Stimulated activated CD4-positive, alpha-beta T cell treated with anti-CD3 and anti-CD28 coated beads, Interleukin-15, amount 100 ng/mL, for 24 hours (primary cell): ENCODE results near the gene DAZAP1.

ENCODE experiments used
- DNase-seq: peaks from one replicate; pipeline ENCODE4 v3.0.0-alpha.2; 2020

DAZAP1 gene

GRCh38 chr19:1394252-1395193 lies 12.9 kb upstream of the DAZAP1 start:
- no peak for DNase-seq

- DNase-seq = no peak
These were observed 12.0 kb upstream of the DAZAP1 start for GRCh38 chr19:1395194-1396018.

DNA sequence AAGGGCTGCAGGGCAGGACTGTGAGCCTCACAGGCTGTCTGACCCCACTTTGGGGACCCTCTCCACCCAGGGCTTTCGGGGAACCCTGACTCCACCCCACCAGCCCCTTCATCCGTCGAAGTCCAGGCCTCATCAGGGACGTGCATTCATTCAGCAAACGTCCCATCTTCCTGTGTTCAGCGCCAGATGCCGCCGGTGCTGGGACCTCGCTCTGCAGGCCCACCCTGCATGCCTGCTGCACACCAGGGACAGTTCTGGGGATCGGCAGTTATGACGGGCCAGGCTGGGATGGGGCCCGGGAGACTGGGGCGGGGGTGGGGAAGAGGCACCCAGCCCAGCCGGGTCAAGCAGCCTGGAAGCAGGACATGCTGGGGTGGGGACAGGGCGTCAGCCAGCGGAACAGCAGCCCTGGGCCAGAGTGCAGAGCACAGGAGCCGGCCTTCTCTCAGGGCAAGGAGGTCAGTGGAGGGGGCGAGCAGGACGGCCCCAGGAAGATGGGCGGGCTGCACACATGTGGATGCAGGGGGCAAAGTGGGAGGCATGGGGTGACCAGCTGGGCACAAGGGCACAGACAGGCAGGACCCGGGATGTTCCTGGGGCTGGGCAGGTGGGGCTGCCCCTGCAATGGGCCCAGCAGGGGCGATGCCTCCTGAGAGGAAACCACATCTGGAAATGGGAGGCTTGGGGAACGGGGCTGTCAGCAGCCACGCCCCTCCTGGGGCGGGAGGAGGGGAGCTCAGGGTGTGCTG lies 11.2 kb upstream of the DAZAP1 start:
- no peak for DNase-seq

DNA sequence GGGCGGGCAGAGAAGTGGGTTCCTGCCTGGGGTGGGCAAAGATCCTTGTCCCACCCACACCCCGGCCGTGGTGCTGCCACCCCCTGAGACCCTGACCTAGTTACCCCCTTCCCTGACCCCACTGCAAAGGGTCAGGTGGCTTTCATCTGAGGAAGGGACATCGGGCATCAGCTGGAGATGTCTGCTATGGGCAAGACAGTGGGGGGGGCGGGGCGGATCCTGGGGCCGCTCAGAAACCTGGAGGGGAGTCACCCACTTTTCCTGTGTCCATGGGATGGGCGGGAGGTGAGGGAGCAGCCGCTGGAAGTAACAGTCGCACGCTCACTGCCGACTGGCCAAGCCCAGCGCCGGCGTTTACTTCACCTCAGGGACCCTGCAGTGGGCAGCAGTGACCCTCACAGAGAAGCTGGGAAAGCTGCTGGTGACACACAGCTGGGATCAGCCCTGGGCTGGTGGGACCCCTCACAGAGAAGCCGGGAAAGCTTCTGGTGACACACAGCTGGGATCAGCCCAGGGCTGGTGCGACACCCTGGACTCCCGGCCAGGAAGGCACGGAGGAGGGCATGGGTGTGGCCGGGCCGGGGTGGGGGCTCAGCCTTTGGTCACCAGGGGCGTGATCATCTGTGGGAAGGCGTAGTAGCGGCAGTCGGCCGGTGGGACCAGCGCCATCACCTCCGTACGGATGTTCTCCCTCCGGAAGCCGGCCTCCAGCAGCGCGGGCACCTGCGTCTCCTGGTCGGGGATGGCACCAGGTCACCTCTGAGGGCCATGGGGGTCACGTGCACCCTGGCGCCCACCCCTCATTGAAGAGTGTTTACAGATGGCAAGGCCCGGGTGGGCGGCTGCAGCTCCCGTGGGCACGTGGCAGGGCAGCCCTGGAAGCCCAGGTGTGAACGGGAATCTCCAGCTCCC lies 10.4 kb upstream of the DAZAP1 start:
- no peak for DNase-seq

GRCh38 chr19:1397838-1398237 lies 9.5 kb upstream of the DAZAP1 start:
- DNase-seq = no peak

DNA sequence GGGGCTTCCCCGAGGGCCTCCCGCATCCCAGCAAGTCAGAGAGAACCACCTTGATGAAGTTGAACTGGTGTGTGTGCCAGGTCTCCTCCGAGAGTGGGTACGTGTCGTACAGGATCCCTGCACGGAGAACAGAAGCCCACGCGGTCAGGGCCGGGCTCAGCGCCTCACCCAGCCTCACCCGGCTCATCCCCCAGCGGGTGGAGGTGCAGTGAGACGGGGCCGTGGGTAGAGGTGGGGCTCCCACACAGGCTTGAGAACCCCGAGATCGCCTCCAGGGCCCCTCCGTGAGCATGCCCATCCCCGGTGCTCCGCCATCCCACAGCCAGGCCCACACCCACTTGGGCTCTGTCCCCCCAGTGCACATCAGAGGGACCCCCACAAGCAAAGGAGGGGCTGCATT lies 8.3 kb upstream of the DAZAP1 start:
- no peak for DNase-seq

DNA sequence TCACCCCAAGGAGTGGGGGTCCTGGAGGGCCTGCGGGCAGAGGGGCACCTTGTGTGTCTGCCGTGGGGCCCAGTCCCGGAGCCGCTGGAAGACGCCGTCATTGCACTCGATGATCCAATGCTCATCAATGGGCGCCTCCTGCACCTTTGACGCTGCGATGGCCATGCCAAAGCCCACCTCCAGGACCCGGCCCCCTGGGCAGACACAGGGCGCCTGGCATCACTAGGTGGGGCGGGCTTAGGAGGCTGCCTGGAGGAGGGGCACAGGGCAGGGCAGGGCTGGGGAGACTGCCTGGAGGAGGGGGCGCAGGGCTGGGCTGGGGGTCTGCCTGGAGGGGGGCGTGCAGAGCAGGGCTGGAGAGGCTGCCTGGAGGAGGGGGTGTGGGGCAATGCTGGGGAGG lies 7.6 kb upstream of the DAZAP1 start:
- DNase-seq = no peak

- DNase-seq = no peak
These were observed 6.9 kb upstream of the DAZAP1 start for GRCh38 chr19:1400281-1401137.

- peak; percentile 76 for DNase-seq
These were observed 6.1 kb upstream of the DAZAP1 start, which contains the start of gene GAMT for GRCh38 chr19:1401138-1401888. GAMT (minus strand) TSS chr19:1401542; CDS start chr19:1401476, 66 bp downstream.

- no peak for DNase-seq
These were observed 5.5 kb upstream of the DAZAP1 start for GRCh38 chr19:1401889-1402217.

- DNase-seq = no peak
These were observed 4.8 kb upstream of the DAZAP1 start for GRCh38 chr19:1402411-1403070.

GRCh38 chr19:1406774-1407527 lies 435 bp upstream of the DAZAP1 start:
- peak; percentile 99 for DNase-seq

GRCh38 chr19:1408300-1409203 lies 1.2 kb downstream of the DAZAP1 start:
- DNase-seq = peak; percentile 66

DNA sequence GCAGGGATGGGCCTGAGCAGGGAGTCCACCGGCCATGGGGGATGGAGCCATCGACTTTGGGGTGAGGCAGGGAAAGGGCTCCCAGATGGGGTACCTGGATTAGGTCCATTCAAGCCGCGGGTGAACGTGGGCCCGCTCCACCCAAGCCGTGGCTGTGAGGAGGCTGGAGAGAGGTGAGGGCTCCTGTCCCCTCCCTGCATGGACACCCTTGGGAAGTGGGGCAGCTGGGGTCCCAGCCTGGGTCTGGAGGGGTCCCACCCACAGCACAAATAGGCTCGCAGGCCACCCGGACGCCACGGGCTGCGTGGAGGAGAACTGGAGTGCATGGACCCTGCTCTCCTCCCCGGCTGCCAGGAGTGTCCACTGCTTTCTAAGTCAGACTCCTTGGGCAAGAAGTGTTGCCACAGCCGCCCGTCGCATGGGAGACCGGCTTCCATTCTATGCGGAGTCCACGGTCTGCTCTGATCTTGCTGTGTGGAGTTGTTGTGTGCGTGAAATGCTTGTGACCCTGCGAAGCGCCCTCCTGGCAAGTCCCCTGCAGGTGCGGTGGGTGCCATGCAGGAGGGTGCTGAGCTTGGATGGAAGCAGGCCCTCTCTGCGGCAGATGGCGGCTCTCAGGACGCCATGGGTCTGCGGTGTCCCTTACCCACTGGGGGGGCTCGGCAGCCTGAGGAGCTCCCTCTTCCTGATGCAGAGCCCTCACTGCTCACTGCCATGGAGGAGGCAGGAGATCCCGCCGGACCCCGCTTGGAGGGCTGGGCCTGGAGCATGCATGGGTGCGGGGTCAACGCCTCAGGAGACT lies 2.0 kb downstream of the DAZAP1 start:
- DNase-seq = no peak

DNA sequence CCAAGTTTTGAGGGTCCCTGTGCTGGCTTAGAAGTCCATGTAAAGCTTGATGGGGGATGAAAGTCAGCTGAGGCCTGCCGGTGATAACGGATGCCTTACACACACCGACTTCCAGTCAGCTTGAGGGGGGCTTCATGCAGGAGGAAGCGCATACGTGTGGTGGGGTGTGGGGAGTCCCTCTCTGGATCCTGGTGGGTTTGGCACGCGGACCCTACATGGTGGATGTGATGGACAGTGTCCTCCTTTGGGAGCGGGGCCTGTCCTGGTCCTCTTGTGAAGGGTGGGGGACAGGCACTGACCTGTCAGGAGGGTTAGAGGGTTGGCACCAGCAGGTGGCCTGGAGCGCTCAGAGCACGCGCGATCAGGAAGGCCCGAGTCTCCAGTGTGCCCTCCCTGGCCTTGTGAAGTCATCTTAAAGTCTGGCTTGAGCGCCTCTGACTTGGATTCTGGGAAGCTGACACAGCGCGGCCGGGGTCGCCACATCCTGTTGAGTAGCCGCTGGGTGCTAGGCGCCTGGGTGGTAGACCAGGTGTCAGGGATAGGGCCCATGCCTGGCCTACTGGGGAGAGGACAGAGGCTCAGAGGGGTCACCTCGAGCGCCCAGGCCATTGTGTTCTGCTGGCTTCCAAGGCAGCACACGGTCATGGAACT lies 2.9 kb downstream of the DAZAP1 start:
- peak; percentile 42 for DNase-seq

GRCh38 chr19:1410789-1411188 lies 3.4 kb downstream of the DAZAP1 start:
- DNase-seq = no peak
